Upper lobe of right lung (tissue), 1 donor: ENCODE results near the gene PSMC1. TPM values are rescaled to one million over a fixed set of nuclear protein-coding genes. Genes with fewer than 3 reads are reported as not detected.
"Not testable (repeated sequence)": the region's sequence is repeated elsewhere in the genome, so short reads cannot be mapped to it uniquely, and the experiment has no call there.

Experiments used
- ATAC-seq: fragments of 200-7000 bp; cut with Tn5 transposase; one replicate; pipeline ENCODE4 v1.9.1; 2020; ENCODE audit warnings: mild to moderate bottlenecking, moderate library complexity
- DNase-seq: peaks from one replicate; pipeline ENCODE4 v3.0.0-alpha.2; 2020
- H3K27ac ChIP-seq: fragments of 200-600 bp; one replicate; pipeline ENCODE4 v1.8.0; 2022
- H3K27me3 ChIP-seq: fragments of 200-600 bp; one replicate; pipeline ENCODE4 v1.8.0; 2022; ENCODE audit warnings: mild to moderate bottlenecking
- H3K36me3 ChIP-seq: fragments of 200-600 bp; one replicate; pipeline ENCODE4 v1.8.0; 2022
- H3K4me1 ChIP-seq: fragments of 200-600 bp; one replicate; pipeline ENCODE4 v1.8.0; 2022
- H3K4me3 ChIP-seq: fragments of 200-600 bp; one replicate; pipeline ENCODE4 v1.8.0; 2022; ENCODE audit warnings: mild to moderate bottlenecking
- H3K9me3 ChIP-seq: fragments of 200-600 bp; one replicate; pipeline ENCODE4 v1.8.0; 2022
- intact Hi-C: fragments of 100-400 bp; cut with DNase I; formaldehyde crosslinking; loops from one replicate; pipeline ENCODE4 v1.11.0; 2022
- total RNA-seq: library from RNA; stranded (reverse); fragmentation: NEBNext Ultra II Directional; extraction: Animal tissue kit (Norgen Biotek cat#: 25700); gene quantifications from one replicate; pipeline ENCODE4 v1.2.1, GENCODE V29; 2021
- TF ChIP-seq, protein P1 (sequence below): fragments of 200-600 bp; IDR thresholded peaks from one replicate; pipeline ENCODE4 v1.8.0; 2022; ENCODE audit warnings: antibody characterized with exemption
- donor health status: DM: no; HTN: yes; CAD: no; lungs with severe emphysema.

PSMC1 gene
- total RNA-seq, 1 donor from 2014 or later, result 75.1 TPM

DNA sequence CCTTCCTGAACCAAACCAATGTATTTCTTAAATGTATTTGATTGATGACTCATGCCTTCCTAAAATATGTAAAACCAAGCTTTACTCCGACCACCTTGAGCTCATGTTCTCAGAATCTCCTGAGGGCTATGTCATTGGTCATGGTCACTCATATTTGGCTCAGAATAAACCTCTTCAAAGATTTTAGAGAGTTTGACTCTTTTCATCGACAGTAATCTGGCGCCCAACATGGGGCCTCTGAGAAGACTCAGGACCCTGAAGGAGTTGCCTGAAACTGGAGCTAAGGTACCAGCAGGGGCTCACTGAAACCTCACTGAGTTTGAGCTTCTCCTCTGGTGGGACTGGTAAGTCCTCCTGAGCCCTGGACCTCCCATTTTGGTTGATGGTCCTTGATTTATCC is 17.2 kb upstream of the PSMC1 start:
- H3K9me3 ChIP-seq, result peaks cover 24% of the 10 kb centered on the region

DNA sequence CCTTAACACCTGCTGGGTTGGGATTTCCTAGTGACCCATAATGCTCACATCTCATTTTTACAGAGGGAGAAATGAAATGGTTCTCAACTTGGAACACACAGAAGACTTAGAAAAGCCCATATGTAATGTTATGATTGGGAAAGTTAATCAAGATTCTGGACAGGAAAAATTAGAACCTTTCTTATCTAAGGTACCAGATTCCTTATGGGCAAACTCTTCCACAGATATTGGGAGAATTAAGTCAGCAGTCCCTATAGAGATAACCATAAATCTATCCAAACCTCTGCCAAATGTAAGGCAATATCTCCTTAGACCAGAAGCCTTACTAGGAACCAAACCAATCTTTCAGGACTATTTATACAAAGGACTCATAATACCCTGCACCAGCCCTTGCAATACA is 13.9 kb upstream of the PSMC1 start:
- intact Hi-C loops, result no loop called here
- DNase-seq (no peak), ATAC-seq (no peak)
- H3K9me3 ChIP-seq, result peaks cover 24% of the 10 kb centered on the region
- H3K27me3 ChIP-seq, result no peaks in the 10 kb centered on the region
- H3K36me3 ChIP-seq, result no peaks in the 10 kb centered on the region
- H3K4me1 ChIP-seq, result no peaks in the 10 kb centered on the region
- TF ChIP-seq, protein P1, sequence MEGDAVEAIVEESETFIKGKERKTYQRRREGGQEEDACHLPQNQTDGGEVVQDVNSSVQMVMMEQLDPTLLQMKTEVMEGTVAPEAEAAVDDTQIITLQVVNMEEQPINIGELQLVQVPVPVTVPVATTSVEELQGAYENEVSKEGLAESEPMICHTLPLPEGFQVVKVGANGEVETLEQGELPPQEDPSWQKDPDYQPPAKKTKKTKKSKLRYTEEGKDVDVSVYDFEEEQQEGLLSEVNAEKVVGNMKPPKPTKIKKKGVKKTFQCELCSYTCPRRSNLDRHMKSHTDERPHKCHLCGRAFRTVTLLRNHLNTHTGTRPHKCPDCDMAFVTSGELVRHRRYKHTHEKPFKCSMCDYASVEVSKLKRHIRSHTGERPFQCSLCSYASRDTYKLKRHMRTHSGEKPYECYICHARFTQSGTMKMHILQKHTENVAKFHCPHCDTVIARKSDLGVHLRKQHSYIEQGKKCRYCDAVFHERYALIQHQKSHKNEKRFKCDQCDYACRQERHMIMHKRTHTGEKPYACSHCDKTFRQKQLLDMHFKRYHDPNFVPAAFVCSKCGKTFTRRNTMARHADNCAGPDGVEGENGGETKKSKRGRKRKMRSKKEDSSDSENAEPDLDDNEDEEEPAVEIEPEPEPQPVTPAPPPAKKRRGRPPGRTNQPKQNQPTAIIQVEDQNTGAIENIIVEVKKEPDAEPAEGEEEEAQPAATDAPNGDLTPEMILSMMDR, result no peak
- no peak overlapping the region for H3K27ac ChIP-seq
- H3K4me3 ChIP-seq, result no peak overlapping the region

More for the DNA sequence above, 17.2 kb upstream of the PSMC1 start:
- TF ChIP-seq, protein P1, result no peak
- intact Hi-C loops, result no loop called here
- peaks cover 2% of the 10 kb centered on the region for H3K4me1 ChIP-seq
- no peak overlapping the region for H3K27ac ChIP-seq
- H3K4me3 ChIP-seq, result no peak overlapping the region
- H3K36me3 ChIP-seq, result no peaks in the 10 kb centered on the region
- H3K27me3 ChIP-seq, result peaks cover 11% of the 10 kb centered on the region
- ATAC-seq (no peak), DNase-seq (no peak)

DNA sequence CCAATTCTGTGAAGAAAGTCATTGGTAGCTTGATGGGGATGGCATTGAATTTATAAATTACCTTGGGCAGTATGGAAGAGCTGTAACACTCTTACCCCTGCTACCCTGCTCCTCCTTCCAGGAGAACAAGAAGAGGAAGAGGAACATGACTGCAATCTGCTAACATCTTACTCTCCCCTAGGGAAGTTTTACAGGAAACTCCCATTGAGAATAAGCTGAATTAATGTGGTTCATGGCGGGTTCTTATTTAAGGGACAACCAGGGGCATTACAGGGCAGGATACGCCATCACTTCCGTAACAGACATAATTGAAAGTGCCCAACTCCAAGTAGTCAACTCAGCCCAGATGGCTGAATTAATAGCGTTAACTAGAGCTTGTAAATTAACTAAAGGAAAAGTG is 9.4 kb upstream of the PSMC1 start:
- intact Hi-C loops, result no loop called here
- no peak for ATAC-seq
- DNase-seq, result no peak

DNA sequence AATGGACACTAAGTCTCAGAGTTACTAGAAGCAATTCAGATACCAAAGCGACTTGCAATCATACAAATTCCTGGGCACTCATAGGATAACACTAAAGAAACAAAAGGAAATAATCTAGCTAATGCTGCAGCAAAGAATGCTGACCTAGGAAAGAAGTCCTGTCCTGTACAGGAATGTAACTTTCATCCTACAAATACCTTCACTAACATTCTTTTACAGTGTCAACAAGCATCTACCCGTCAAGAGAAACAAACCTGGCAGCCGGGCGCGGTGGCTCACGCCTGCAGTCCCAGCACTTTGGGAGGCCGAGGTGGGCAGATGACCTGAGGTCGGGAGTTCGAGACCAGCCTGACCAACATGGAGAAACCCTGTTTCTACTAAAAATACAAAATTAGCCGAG is 8.9 kb upstream of the PSMC1 start:
- H3K36me3 ChIP-seq, H3K4me3 ChIP-seq, DNase-seq, ATAC-seq, H3K4me1 ChIP-seq, intact Hi-C loops, H3K27me3 ChIP-seq, H3K27ac ChIP-seq, H3K9me3 ChIP-seq: not testable (repeated sequence)

More for the DNA sequence above, 9.4 kb upstream of the PSMC1 start:
- H3K4me3 ChIP-seq, result no peak overlapping the region
- TF ChIP-seq, protein P1, result no peak
- H3K9me3 ChIP-seq, result no peaks in the 10 kb centered on the region
- H3K27ac ChIP-seq, result no peak overlapping the region
- H3K27me3 ChIP-seq, result no peaks in the 10 kb centered on the region
- H3K36me3 ChIP-seq, result no peaks in the 10 kb centered on the region
- no peaks in the 10 kb centered on the region for H3K4me1 ChIP-seq

DNA sequence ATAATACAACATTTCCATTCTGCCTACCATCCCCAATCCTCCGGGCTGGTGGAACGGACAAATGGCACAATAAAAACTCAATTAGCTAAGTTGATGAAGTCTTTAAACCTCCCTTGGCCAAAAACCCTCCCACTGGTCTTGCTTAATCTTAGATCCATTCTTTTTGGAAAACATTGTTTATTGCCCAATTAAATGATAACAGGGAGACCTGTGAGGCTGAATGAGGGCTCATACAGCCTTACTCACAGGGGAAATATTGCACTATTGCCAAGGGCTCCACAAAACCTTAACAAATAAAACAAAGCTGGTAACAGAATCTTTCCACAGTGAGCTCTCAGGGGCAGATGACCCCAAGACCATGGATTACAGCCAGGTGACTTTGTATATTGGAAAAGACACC is 7.8 kb upstream of the PSMC1 start:
- intact Hi-C loops, result no loop called here
- ATAC-seq, result no peak
- TF ChIP-seq, protein P1, result no peak

DNA sequence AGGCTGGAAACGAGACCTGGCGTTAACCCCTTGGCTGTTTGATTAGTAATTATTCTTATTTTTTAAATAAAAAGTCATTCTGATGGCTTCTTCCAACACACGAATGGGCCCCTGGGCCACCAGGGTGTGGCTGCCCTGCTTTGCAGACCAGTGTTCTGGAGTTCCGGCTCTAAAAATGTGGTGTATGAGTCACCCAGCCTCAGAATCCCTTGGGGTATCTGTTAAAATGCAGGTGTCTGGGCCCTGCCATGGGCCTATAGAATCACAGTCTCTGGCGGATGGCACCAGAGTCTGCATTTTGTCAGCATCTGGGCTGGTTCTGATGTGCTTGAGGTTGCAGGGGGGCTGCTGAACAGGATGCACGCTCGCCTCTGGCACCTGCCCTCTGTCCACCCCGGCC is 2.5 kb upstream of the PSMC1 start:
- no peaks in the 10 kb centered on the region for H3K9me3 ChIP-seq
- intact Hi-C loops, result no loop called here
- TF ChIP-seq, protein P1, result no peak
- DNase-seq, result no peak
- peaks cover under 1% of the 10 kb centered on the region for H3K36me3 ChIP-seq
- H3K27me3 ChIP-seq, result peaks cover 10% of the 10 kb centered on the region
- H3K4me1 ChIP-seq, result peaks cover 14% of the 10 kb centered on the region
- ATAC-seq, result no peak
- no peak overlapping the region for H3K4me3 ChIP-seq
- no peak overlapping the region for H3K27ac ChIP-seq

More for the DNA sequence above, 7.8 kb upstream of the PSMC1 start:
- no peak overlapping the region for H3K4me3 ChIP-seq
- no peaks in the 10 kb centered on the region for H3K9me3 ChIP-seq
- no peaks in the 10 kb centered on the region for H3K36me3 ChIP-seq
- DNase-seq, result no peak
- H3K27me3 ChIP-seq, result peaks cover 10% of the 10 kb centered on the region
- no peaks in the 10 kb centered on the region for H3K4me1 ChIP-seq
- no peak overlapping the region for H3K27ac ChIP-seq
